Activated T-helper 9 cell treated with anti-CD3 and anti-CD28 coated beads, Interleukin-2, amount 50 U/mL, for 16 hours (primary cell): Measurements from ENCODE around the gene MAG.
A peak's percentile ranks its signal among the peaks of the same experiment; 100 is the strongest.

Experiments used
- DNase-seq: peaks from one replicate; pipeline ENCODE4 v3.0.0-alpha.2; 2020; ENCODE audit warnings: low read depth

The MAG gene

DNA sequence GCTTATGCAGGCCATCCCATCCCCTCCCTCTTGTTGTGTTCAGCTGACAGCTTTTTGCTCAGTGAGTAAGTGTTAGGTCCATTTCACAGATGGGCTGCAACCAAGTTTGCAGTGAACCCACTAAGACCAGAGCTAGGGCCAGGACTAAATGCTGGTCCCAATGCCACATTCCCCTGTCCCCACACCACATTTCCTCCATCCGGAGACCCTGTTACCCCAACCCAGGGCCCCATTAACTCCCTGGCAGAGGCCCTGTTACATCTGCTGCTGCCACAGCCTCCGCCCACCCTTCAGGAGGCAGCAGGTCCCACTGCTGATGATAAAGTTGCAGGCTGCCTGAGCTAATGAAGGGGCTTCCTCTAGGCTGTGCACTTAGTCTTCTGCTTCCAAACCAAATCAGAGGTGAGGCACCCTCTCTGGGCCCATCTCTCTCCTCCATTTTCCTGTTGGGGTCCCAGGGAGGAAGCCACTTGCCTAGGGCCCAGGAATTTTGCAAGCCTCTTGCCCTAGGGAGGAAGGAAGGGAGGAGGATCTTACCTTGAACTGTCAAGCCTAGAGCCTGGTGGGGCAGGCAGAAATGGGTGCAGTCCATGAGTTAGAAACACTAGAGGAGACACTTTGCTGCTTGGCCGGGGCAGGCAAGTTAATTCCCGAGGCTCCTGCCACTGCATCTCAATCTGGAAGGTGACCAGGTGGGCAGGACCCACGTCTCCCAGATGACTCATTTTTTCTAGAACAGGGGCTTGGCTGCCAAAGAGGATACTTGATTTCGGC lies 26.6 kb upstream of the MAG start:
- no peak for DNase-seq

DNA sequence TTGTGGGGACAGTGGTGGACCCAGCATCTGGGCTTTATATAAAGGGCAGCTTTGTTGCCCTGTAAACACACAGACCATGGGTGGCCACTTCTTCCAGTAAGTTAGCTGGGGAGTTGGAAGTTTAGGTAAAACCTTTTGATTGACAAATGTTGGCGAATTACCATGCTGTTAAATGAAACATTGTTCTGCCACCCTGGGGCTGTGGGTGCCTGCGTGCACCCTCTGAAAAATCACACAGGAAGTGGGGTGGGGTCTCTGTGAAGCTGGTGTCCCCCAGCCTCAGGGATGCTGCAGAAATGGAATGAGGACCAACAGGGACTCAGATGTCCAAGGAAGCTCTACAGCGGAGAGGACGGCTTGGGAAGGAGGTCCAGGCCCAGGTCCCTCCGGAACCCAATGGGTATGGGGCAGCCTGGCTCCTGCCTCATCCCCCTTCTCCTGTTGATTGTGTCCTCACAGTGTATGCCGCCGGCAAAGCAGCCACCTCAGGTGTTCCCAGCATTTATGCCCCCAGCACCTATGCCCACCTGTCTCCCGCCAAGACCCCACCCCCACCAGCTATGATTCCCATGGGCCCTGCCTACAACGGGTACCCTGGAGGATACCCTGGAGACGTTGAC lies 26.0 kb upstream of the MAG start:
- no peak for DNase-seq

DNA sequence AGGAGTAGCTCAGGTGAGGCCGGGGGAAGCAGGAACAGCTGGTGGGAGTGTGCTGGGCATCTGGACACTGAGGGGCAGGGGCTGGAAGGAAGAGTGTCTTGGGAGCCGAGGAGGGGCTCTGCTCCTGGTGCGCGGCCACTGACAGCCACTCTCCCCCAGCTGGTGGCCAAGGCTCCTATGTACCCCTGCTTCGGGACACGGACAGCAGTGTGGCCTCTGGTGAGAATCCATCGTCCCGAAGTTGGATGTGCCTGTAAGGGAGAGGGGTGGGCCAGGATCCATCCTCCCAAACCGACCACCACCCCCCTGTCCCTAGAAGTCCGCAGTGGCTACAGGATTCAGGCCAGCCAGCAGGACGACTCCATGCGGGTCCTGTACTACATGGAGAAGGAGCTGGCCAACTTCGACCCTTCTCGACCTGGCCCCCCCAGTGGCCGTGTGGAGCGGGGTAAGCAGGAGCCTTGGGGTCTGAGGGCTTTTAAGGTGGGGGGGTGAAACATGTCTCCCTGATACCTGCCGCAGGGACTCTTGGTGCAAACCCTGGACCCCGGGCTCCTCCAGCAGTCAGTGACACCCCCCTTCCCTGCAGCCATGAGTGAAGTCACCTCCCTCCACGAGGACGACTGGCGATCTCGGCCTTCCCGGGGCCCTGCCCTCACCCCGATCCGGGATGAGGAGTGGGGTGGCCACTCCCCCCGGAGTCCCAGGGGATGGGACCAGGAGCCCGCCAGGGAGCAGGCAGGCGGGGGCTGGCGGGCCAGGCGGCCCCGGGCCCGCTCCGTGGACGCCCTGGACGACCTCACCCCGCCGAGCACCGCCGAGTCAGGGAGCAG lies 25.2 kb upstream of the MAG start:
- no peak for DNase-seq

DNA sequence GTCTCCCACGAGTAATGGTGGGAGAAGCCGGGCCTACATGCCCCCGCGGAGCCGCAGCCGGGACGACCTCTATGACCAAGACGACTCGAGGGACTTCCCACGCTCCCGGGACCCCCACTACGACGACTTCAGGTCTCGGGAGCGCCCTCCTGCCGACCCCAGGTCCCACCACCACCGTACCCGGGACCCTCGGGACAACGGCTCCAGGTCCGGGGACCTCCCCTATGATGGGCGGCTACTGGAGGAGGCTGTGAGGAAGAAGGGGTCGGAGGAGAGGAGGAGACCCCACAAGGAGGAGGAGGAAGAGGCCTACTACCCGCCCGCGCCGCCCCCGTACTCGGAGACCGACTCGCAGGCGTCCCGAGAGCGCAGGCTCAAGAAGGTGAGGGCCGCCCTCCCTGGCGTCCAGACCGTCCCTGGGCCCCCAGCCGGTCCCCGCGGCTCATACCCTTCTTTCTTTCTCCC lies 24.6 kb upstream of the MAG start:
- peak; percentile 46 for DNase-seq

DNA sequence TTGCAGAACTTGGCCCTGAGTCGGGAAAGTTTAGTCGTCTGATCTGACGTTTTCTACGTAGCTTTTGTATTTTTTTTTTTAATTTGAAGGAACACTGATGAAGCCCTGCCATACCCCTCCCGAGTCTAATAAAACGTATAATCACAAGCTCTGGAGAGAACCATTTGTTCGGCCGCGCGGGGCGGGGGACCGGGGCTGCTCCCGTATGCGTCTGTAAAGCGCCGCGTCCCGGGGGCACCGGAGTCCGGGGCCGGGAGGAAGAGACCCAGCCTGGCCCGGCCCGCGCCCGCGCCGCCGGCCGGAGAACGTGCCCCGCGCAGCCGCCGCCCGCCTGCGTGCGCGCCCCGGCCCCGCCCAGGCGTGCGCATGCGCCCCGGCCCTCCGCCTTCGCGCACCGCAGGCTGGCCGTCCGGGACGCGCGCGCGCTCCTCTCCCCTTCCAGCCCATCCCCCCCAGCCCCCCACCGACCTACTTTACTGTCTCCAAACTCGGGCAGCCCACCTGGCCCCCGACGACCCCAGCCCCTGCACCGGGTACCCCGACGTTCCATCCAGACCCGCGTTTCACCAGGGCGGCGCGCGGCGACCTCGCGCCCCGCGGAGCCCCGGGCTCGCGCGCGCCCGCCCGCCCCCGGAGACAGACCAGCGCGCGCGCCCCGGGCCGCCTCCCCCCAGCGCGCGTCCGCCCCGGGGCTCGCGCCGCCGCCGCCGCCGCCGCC lies 24.0 kb upstream of the MAG start:
- peak; percentile 71 for DNase-seq

DNA sequence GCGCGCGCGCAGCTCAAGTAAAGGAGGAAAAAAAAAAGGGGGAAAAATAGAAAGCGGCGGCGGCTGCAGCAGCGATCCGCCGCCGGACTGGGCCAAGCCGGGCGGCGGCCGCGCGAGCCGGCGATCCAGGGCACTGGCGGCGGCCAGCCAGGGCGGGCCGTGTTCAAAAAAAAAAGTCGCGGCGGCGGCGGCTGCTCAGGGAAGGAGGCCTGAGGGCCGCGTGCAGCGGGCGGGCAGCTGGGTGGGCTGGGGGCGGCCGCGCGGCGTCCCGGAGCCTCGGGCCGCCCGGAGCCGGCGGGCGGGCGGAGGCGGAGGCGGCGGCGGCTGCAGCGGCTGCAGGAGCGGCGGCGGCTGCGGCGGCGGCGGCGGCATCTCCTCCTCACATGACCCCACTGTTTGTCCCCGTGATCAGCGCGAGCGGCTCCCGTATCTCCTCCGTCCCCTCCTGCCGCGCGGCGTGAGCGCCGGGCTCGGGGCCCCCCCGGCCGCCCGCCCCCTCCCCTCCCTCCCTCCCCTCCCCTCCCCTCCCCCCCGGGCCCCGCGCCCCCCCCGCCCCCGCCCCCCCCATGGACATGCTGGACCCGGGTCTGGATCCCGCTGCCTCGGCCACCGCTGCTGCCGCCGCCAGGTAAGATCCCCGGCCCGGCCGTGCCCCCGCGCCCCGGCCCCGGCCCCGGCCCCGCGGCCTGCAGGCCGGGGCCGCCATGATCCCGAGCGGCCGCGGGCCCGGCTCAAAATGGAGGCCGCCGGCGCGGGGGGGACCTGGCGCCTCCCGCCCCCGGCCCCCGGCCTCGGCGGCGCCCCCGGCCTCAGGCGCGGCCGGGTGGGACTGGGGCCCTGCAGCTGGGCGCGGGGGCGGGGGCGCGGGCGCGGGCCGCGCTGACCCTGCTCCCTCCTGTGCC lies 23.2 kb upstream of the MAG start, which contains the start of gene USF2:
TSS of gene USF2 (plus strand) at position 427 of the 902 bp plus-strand sequence. CDS start at position 567, 140 bp downstream.
- peak; percentile 43 for DNase-seq

DNA sequence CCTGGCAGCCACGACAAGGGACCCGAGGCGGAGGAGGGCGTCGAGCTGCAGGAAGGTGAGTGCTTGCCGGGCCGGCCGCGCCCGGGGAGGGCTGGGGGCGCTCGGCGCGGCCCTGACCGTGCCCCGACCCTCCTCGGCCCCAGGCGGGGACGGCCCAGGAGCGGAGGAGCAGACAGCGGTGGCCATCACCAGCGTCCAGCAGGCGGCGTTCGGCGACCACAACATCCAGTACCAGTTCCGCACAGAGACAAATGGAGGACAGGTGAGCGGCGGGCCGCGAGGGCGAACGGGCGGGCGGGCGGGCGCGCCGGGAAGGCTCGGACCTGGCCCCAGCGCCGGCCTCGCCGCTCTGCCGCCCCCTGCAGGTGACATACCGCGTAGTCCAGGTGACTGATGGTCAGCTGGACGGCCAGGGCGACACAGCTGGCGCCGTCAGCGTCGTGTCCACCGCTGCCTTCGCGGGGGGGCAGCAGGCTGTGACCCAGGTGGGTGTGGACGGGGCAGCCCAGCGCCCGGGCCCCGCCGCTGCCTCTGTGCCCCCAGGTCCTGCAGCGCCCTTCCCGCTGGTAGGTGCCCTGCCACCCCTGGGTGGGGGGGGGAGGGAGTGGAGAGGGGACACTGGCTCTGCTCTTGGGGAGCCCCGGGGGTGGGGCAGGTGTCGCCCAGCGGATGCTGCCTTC lies 22.4 kb upstream of the MAG start:
- peak; percentile 68 for DNase-seq

DNA sequence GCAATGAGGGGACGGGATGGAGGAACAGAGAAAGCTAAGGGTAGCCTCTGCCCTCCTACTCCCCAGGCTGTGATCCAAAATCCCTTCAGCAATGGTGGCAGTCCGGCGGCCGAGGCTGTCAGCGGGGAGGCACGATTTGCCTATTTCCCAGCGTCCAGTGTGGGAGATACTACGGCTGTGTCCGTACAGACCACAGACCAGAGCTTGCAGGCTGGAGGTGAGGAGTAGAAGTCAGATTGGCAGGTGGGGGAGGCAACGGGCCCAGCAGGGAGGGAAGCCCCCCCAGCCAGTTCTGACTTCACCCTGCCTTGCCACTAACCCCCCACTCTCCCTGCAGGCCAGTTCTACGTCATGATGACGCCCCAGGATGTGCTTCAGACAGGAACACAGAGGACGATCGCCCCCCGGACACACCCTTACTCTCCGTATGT lies 21.6 kb upstream of the MAG start:
- no peak for DNase-seq

DNA sequence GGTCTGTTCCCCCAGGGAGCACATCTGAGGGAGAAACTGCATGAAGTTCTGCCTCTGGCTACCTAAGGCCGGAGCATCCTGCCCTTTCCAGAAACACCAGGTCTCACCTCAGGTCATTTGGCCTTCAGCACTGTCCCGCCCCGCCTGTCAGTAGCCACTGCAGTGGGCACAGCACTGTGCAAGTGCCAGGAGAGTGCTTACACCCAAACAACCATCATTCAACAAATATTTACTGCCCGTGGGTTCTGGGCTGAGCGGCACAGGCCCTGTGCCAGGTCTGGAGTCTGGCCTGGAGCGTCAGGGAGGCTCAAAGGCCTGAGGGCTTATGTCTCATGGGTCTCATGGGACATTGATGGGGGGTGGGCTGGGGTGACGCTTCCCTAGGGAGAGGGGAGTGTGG lies 20.4 kb upstream of the MAG start:
- no peak for DNase-seq

DNA sequence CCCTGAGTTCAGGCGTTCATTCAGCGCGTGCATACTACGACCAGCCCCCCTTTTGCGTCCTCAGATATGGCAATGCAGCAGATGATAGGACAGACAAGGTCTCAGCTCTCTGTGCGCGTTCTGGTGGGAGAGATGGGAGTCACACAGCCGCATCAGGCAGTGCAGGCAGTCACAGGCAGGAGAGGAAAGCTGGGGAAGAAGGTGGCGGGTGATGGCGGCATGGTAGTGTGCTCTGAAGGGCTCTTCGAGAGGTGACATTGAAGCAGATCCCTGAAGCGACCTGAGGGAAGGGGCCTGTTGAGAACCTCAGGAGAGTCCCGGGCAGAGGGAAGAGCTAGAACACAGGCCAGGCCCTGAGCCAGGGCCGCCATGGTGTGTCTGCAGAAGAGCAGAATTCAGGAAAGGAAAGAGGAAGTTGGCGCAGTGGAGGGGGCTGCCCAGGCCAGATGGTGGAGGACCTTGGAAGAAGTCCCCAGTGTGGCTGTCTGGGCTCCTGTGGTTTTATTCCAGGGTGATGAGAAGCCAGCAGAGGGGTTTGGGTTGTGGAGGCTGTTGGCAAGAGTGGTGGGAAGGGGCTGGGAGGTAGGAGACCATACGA lies 19.7 kb upstream of the MAG start:
- DNase-seq: no peak

DNA sequence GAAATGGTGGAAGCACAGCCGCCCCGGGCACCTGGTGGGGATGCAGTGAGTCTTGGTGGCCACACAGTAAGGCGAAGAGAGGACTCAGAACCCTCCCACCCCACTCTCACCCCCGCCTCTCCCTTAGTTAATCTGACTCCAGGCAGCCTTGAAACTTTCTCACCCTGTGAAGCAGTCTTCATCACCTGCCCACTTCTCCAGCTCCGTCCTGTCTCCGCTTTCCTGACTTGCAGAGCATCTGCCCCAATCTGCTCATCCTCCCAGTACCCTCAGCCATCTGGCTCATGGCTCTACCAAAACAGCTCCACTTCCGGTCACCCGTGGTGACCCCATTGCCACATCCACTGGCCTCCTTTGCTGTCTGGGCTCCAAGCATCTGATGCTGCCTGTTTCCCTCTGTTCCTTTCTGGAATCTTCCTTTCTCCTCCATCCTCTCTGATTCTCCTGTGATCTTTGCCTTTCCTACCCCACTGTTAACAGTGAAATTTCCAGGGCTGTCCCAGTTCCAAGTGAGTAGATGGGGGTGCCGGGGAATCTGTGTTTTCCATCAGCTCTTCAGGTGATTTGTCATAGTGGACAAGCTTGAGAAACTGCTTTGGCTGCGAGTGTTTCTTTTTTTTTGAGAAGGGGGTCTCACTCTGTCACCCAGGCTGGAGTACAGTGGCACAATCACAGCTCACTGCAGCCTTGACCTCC lies 18.9 kb upstream of the MAG start:
- DNase-seq: no peak

DNA sequence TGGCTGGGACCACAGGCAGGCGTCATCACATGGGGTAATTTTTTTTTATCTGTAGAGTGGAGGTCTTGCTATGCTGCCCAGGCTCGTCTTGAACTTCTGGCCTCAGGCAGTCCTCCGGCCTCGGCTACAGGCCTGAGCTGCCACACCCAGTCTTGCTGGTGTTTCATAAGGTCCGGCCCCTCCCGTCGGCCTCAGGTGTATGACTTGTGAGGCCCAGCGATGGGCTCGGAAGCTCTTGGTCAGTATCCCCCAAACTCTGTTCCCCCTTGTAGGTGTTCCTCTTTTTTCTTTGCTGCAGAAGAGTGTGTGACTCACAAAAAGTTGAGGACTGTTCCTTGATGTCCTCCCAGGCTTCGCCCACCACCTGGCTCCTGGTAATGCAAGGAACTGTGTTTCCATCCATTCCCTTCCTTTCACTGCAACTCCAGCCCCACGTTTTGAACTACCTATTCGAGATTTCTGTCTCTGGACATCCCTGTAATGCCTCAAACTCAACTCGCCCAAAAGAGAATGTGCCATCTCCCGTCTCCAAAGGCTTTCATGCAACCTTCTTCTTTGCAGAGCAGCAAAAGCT lies 18.2 kb upstream of the MAG start:
- DNase-seq: no peak

DNA sequence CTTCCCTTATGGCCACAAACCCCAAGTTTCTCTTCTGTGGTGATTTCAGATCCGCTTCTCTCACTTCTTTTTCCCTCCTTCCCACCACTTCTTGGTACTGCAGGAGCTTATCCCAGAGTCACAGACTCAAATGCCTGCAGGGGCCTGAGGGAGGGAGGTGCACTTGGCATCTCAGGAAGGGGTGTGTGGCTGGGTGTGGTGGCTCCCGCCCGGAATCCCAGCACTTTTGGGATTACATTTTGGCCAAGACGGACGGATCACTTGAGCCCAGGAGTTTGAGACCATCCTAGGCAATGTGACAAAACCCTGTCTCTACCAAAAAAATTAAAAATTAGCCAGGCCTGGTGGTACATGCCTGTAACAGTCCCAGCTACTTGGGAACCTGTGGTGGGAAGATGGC lies 17.6 kb upstream of the MAG start:
- DNase-seq: no peak

DNA sequence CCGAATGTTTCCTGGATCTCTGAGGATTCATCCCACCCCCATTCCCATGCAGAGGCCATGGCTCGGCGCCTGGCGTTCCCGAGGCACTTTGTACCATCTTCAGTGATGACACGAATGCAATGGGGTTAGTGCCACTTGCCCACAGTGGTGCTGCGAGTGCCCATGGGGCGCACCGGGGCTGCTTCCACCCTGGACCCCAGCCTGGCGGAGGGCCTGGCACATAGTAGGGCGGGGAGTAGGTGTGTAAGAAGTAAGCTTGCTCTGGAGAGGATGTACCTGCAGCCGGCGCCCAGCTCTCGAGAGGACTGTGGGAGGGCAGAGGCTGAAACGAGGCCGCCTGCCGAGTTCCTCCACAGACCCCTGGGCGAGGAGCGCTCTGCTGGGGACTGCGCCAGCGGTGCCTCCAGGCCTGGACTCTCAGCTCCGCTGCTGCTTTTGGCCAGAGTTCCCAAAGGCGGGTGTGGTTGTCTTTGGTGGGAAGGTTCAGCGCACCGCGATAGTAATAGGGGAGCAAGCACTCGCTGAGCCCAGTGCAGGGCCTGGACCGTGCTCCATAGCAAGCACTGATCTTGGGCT lies 15.2 kb upstream of the MAG start:
- no peak for DNase-seq

DNA sequence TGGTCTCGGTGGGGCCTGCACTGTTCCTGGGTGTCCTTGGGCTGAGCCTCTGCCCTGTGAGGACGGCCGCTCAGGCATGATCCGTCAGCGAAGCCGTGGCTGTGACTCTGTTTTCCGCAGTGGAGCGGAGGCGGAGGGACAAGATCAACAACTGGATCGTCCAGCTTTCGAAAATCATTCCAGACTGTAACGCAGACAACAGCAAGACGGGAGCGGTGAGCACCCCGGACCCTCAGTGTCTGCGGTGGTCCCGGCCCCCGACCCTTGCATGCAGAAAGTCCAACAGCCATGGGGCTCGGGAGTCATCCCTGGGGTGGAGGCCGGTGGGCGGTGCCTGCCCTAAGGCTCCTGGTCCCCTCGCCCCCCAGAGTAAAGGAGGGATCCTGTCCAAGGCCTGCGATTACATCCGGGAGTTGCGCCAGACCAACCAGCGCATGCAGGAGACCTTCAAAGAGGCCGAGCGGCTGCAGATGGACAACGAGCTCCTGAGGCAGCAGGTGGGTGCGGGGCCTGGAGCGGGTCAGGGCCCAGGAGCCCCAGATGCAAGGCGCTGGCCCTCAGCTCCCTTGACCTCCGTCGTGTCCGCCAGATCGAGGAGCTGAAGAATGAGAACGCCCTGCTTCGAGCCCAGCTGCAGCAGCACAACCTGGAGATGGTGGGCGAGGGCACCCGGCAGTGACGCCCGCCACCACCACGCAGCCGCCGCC lies 13.2 kb upstream of the MAG start:
- no peak for DNase-seq

DNA sequence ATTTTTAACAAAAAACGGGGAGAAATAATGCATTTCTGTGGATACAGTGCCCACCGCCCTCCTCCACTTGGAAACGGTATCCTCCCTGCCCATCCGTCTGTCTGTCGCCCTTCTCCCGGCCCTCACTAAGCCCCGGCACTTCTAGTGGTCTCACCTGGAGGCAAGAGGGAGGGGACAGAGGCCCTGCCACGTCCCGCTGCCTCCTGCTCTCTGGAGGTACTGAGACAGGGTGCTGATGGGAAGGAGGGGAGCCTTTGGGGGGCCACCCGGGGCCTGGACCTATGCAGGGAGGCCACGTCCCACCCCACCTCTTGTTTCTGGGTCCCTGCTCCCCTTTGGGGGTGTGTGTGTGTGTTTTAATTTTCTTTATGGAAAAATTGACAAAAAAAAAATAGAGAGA lies 12.6 kb upstream of the MAG start:
- DNase-seq: no peak

DNA sequence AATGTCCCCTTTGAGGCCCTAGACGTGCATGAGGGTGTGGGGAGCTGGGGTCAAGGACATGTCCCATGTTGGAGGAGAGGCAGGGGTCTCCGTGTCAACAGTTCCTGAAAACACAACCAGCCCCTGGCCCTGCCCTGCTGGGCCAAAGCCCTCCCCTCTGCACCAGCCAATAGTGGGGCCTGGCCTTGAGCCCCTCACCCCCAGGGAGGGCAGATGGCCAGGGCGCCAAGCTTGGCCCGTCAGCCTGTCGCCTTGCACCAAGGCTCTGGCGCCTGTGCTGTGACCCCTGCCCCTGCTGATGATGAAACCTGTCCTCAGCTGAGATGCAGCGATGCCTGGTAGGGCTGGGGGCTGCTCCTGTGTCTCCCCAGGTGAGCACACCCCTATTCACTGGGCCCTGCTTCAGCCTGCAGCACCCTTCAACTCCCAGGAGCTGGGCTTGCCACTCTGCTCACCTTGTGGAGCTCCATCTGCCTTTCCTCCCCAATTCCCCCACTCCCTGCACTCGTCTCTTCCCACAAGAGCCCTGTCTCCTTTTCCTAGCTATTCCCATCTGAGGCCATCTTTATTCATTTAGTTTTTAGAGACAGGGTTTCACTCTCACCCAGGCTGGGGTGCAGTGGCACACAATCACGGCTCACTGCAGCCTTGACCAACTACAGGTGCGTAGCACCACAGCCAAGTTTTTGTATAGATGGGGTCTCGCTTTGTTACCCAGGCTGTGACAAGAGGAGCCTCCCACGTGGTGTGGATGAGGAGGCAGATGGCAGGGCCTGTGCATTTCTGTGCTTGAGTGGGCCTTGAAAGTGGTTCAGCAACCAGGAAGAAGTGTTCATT lies 11.8 kb upstream of the MAG start:
- DNase-seq: no peak
